ENCODE results near the gene TMUB2. TPM values are rescaled to one million over a fixed set of nuclear protein-coding genes. Genes with fewer than 3 reads are reported as not detected.

TMUB2 gene
- total RNA-seq, 1 experiment from 2014 or later: 19.1 TPM

DNA sequence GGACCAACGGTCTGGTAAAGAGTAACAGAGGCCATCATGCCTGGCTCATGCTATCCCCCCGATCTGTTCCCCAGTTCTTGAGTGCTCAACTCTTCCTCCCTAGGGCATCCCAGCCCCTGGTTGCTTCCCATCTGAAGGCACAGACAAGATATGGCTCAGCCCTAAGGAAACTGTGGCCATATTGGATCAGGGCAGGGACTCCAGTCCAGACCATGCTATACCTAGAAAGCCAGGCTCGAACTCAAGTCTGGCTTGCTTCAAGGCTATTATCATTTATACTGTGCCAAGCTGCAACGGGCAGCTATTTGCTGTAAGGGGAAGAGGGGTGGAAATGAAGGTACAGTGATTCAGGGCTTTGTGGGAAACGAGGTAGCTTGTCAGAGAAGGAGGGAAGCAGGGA is 29.9 kb downstream of the TMUB2 start:
- H3K4me3 ChIP-seq (ENCODE audit: insufficient read depth, low read depth, low read length): no peak overlapping the region
- no peak for DNase-seq
- peaks cover 29% of the 10 kb centered on the region for H3K36me3 ChIP-seq (replicated peaks; ENCODE audit: control insufficient read depth, insufficient read depth, low read length)
- H3K27me3 ChIP-seq (ENCODE audit: control insufficient read depth, insufficient read depth, low read length): no peaks in the 10 kb centered on the region

DNA sequence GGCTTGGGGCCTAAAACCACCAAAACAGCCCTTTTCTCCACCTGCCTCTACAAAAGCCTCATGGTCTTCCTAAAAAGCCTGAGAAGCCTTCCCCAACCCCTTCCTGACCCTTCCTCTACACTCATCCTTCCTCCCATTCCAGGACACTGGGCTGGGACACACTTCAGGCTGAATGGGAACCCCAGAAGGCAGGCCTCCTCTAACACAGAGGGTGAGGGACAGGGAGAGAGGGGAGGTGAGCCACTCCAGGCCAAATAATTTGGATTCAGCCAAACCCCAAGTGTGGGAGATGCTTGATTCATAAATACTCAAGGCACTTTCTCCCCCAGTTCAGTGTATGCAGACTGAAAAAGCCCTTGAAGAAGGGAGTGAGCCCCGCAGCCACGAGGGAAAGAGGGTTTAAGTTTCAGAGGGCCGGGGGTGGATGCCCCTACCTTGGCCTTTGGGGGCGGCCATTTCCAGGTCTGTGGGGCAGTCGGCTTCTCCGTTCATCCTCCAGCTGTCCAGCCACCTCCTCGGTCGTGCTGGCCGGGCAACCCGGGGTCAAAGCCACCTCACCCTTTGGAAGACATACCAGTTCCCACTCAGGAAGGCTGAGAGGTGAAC is 31.1 kb downstream of the TMUB2 start:
- Histone ChIP-seq H3K27me3 (ENCODE audit: control insufficient read depth, insufficient read depth, low read length) (no peaks in the 10 kb centered on the region), H3K36me3 (replicated peaks; ENCODE audit: control insufficient read depth, insufficient read depth, low read length) (peaks cover 29% of the 10 kb centered on the region), H3K4me3 (ENCODE audit: insufficient read depth, low read depth, low read length) (peak overlapping the region; percentile 62)
- no peak for DNase-seq

GRCh38 chr17:44218344-44219107 is 31.8 kb downstream of the TMUB2 start:
- peak overlapping the region; percentile 89 for H3K4me3 ChIP-seq (ENCODE audit: insufficient read depth, low read depth, low read length)
- peak; percentile 98 for DNase-seq
- peaks cover 28% of the 10 kb centered on the region for H3K36me3 ChIP-seq (replicated peaks; ENCODE audit: control insufficient read depth, insufficient read depth, low read length)
- no peaks in the 10 kb centered on the region for H3K27me3 ChIP-seq (ENCODE audit: control insufficient read depth, insufficient read depth, low read length)

DNA sequence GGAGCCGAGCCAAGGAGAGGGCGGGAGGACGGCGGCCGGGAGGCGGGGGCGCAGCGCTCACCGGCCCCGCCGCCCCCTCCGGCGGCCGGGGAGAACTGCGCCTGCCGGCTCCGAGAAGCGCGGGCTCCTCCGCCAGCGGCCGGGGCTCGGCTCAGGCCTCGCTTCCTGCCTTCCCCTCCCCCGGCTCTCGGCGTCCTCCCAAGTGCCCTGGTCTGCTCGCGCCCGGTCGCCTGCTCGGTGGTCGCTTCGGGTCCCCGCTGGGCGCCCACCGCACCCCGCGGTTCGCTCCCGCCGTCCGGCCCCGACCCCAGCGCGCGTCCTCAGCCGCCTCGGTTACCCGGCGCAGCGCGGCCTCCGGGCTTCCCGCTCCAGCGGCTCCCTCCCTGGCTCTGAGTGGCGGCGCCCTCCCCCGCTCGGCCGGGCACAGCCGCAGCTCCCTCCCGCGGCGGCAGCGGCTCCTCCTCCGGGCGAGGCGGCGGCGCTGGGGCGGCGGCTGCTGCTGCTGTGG is 32.4 kb downstream of the TMUB2 start:
- no peaks in the 10 kb centered on the region for H3K27me3 ChIP-seq (ENCODE audit: control insufficient read depth, insufficient read depth, low read length)
- peaks cover 27% of the 10 kb centered on the region for H3K36me3 ChIP-seq (replicated peaks; ENCODE audit: control insufficient read depth, insufficient read depth, low read length)
- H3K4me3 ChIP-seq (ENCODE audit: insufficient read depth, low read depth, low read length): peak overlapping the region; percentile 89
- peak; percentile 93 for DNase-seq

GRCh38 chr17:44219616-44220212 is 32.9 kb downstream of the TMUB2 start, which contains the start of gene UBTF:
UBTF (minus strand) TSS chr17:44219675; CDS start chr17:44218229, 1,446 bp downstream.
- DNase-seq: peak; percentile 93

GRCh38 chr17:44220213-44221083 is 33.7 kb downstream of the TMUB2 start:
- Histone ChIP-seq H3K4me3 (ENCODE audit: insufficient read depth, low read depth, low read length) (peak overlapping the region; percentile 89), H3K36me3 (replicated peaks; ENCODE audit: control insufficient read depth, insufficient read depth, low read length) (peaks cover 16% of the 10 kb centered on the region), H3K27me3 (ENCODE audit: control insufficient read depth, insufficient read depth, low read length) (no peaks in the 10 kb centered on the region)
- peak; percentile 85 for DNase-seq

More at GRCh38 chr17:44219616-44220212, 32.9 kb downstream of the TMUB2 start, which contains the start of gene UBTF:
- H3K27me3 ChIP-seq (ENCODE audit: control insufficient read depth, insufficient read depth, low read length): no peaks in the 10 kb centered on the region
- peaks cover 22% of the 10 kb centered on the region for H3K36me3 ChIP-seq (replicated peaks; ENCODE audit: control insufficient read depth, insufficient read depth, low read length)
- peak within 1 kb of the TSS; percentile 89 for H3K4me3 ChIP-seq (ENCODE audit: insufficient read depth, low read depth, low read length)

- H3K36me3 ChIP-seq (replicated peaks; ENCODE audit: control insufficient read depth, insufficient read depth, low read length): peaks cover 7% of the 10 kb centered on the region
- peak; percentile 92 for DNase-seq
- peak overlapping the region; percentile 89 for H3K4me3 ChIP-seq (ENCODE audit: insufficient read depth, low read depth, low read length)
- H3K27me3 ChIP-seq (ENCODE audit: control insufficient read depth, insufficient read depth, low read length): no peaks in the 10 kb centered on the region
Measured at GRCh38 chr17:44221084-44221861, 34.5 kb downstream of the TMUB2 start.

DNA sequence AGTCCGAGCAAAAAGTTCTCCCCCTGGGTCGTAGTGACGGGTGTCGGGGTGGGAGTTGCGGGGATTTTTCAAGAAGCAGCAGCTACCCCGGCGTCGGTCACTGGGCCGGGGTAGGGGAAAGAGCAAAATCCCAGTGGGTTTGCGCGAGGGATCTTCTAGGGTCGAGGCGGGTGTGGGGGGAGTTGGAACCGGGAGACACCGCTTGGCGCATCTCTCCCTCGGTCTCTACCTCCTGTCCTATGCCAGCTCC is 35.0 kb downstream of the TMUB2 start:
- DNase-seq: no peak
- no peaks in the 10 kb centered on the region for H3K27me3 ChIP-seq (ENCODE audit: control insufficient read depth, insufficient read depth, low read length)
- H3K4me3 ChIP-seq (ENCODE audit: insufficient read depth, low read depth, low read length): peak overlapping the region; percentile 89
- peaks cover 2% of the 10 kb centered on the region; the same call in 1 of the 2 replicates for H3K36me3 ChIP-seq (replicated peaks; ENCODE audit: control insufficient read depth, insufficient read depth, low read length)

GRCh38 chr17:44222112-44222869 is 35.5 kb downstream of the TMUB2 start:
- DNase-seq: peak; percentile 93
- H3K36me3 ChIP-seq (replicated peaks; ENCODE audit: control insufficient read depth, insufficient read depth, low read length): no peaks in the 10 kb centered on the region; the same call in 1 of the 2 replicates
- H3K4me3 ChIP-seq (ENCODE audit: insufficient read depth, low read depth, low read length): peak overlapping the region; percentile 89
- H3K27me3 ChIP-seq (ENCODE audit: control insufficient read depth, insufficient read depth, low read length): no peaks in the 10 kb centered on the region

- Histone ChIP-seq H3K36me3 (replicated peaks; ENCODE audit: control insufficient read depth, insufficient read depth, low read length) (no peaks in the 10 kb centered on the region), H3K27me3 (ENCODE audit: control insufficient read depth, insufficient read depth, low read length) (no peaks in the 10 kb centered on the region), H3K4me3 (ENCODE audit: insufficient read depth, low read depth, low read length) (no peak overlapping the region)
- no peak for DNase-seq
Measured at GRCh38 chr17:44223541-44224071, 36.8 kb downstream of the TMUB2 start.

GRCh38 chr17:44229090-44229489 is 42.3 kb downstream of the TMUB2 start:
- Histone ChIP-seq H3K36me3 (replicated peaks; ENCODE audit: control insufficient read depth, insufficient read depth, low read length) (no peaks in the 10 kb centered on the region), H3K4me3 (ENCODE audit: insufficient read depth, low read depth, low read length) (no peak overlapping the region), H3K27me3 (ENCODE audit: control insufficient read depth, insufficient read depth, low read length) (no peaks in the 10 kb centered on the region)
- DNase-seq: no peak

GRCh38 chr17:44230140-44230539 is 43.4 kb downstream of the TMUB2 start:
- no peak overlapping the region for H3K4me3 ChIP-seq (ENCODE audit: insufficient read depth, low read depth, low read length)
- no peak for DNase-seq
- no peaks in the 10 kb centered on the region for H3K36me3 ChIP-seq (replicated peaks; ENCODE audit: control insufficient read depth, insufficient read depth, low read length)
- no peaks in the 10 kb centered on the region for H3K27me3 ChIP-seq (ENCODE audit: control insufficient read depth, insufficient read depth, low read length)

DNA sequence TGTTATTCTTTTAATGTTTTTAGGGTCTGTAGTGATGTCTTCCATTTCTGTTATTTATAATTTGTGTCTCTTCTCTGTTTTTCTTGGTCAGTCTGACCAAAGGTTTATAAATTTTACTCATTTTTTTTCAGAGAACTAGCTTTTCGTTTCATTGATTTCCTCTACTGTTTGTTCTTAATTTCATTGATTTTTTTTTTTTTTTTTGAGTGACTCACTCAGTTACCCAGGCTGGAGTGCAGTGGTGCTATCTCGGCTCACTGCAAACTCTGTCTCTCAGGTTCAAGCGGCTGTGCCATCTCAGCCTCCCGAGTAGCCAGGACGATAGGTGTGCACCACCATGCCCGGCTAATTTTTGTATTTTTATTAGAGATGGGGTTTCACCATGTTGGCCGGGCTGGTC is 45.3 kb downstream of the TMUB2 start:
- H3K27me3 ChIP-seq (ENCODE audit: control insufficient read depth, insufficient read depth, low read length): no peaks in the 10 kb centered on the region
- no peaks in the 10 kb centered on the region for H3K36me3 ChIP-seq (replicated peaks; ENCODE audit: control insufficient read depth, insufficient read depth, low read length)
- no peak overlapping the region for H3K4me3 ChIP-seq (ENCODE audit: insufficient read depth, low read depth, low read length)
- no peak for DNase-seq

Data from H7 (cell line).